Measurements from ENCODE around the gene SLC7A7.
"Not testable (repeated sequence)": the region's sequence is repeated elsewhere in the genome, so short reads cannot be mapped to it uniquely, and the experiment has no call there.

The SLC7A7 gene

GRCh38 chr14:22843123-22843925, 28.1 kb upstream of the SLC7A7 start:
- no peak for DNase-seq (ENCODE audit: low spot score)

- no peak for DNase-seq (ENCODE audit: low spot score)
Observed at GRCh38 chr14:22842211-22843122, 27.2 kb upstream of the SLC7A7 start.

- DNase-seq (ENCODE audit: low spot score): no peak
Observed at GRCh38 chr14:22841769-22842168, 26.5 kb upstream of the SLC7A7 start.

- no peak for DNase-seq (ENCODE audit: low spot score)
Observed at GRCh38 chr14:22841311-22841710, 26.1 kb upstream of the SLC7A7 start.

- peak; percentile 22 for DNase-seq (ENCODE audit: low spot score)
Observed at GRCh38 chr14:22839159-22839779, 24.0 kb upstream of the SLC7A7 start.

GRCh38 chr14:22838631-22839041, 23.4 kb upstream of the SLC7A7 start:
- peak; percentile 50 for DNase-seq (ENCODE audit: low spot score)

GRCh38 chr14:22837750-22838538, 22.7 kb upstream of the SLC7A7 start:
- peak; percentile 59 for DNase-seq (ENCODE audit: low spot score)

- peak; percentile 53 for DNase-seq (ENCODE audit: low spot score)
Observed at GRCh38 chr14:22837114-22837749, 22.0 kb upstream of the SLC7A7 start.

GRCh38 chr14:22836301-22837113, 21.3 kb upstream of the SLC7A7 start, which contains the start of gene MMP14:
TSS of gene MMP14 (plus strand) at chr14:22836585. CDS start at chr14:22836818, 233 bp downstream.
- peak; percentile 83 for DNase-seq (ENCODE audit: low spot score)

GRCh38 chr14:22835505-22835904, 20.3 kb upstream of the SLC7A7 start:
- DNase-seq (ENCODE audit: low spot score): no peak

GRCh38 chr14:22830443-22831010, 15.3 kb upstream of the SLC7A7 start:
- DNase-seq (ENCODE audit: low spot score): no peak

GRCh38 chr14:22829661-22830442, 14.6 kb upstream of the SLC7A7 start, which contains the start of gene MRPL52:
TSS of gene MRPL52 (plus strand) at chr14:22829887. CDS start at chr14:22829913, 26 bp downstream.
- DNase-seq (ENCODE audit: low spot score): peak; percentile 91

GRCh38 chr14:22829076-22829660, 13.9 kb upstream of the SLC7A7 start:
- DNase-seq (ENCODE audit: low spot score): not testable (repeated sequence)

GRCh38 chr14:22824711-22825359, 9.6 kb upstream of the SLC7A7 start:
- peak; percentile 95 for DNase-seq (ENCODE audit: low spot score)

- DNase-seq (ENCODE audit: low spot score): peak; percentile 92
Observed at GRCh38 chr14:22822571-22823098, 7.4 kb upstream of the SLC7A7 start.

- no peak for DNase-seq (ENCODE audit: low spot score)
Observed at GRCh38 chr14:22822016-22822570, 6.9 kb upstream of the SLC7A7 start.

Measured in kidney tubule cell (primary cell).